Adrenal gland (tissue), 5 donors: Measurements from ENCODE around the gene TBC1D19.
"Not testable (repeated sequence)": the region's sequence is repeated elsewhere in the genome, so short reads cannot be mapped to it uniquely, and the experiment has no call there.

Source experiments
- CTCF ChIP-seq, 6 experiments: fragments of 450-650 bp in 4 of 6; fragments of 200-600 bp in 2 of 6; sonication (generic) in 1 of 6; IDR thresholded peaks; 1 replicate in 5 of 6; 2 replicates in 1 of 6; pipeline versions ENCODE4 v1.5.1 to v1.8.0; 2016 to 2021; ENCODE audit warnings: antibody characterized with exemption in 6 of 6, mild to moderate bottlenecking in 2 of 6, moderate library complexity in 1 of 6
- POLR2A ChIP-seq, 2 donors: fragments of 450-650 bp; IDR thresholded peaks; one replicate each; pipeline ENCODE4 v1.6.1; 2017; ENCODE audit warnings: antibody characterized with exemption in 2 of 2, mild to moderate bottlenecking in 2 of 2, moderate library complexity in 1 of 2
- donor health status: DM: no; HTN: no; CAD: no.

GRCh38 chr4:26593557-26593956, 9.7 kb downstream of the TBC1D19 start:
- not testable (repeated sequence) for TF ChIP-seq CTCF, POLR2A (IDR thresholded peaks at IDR 0.05)
